Loucy (cell line): Measurements from ENCODE around the gene TMPRSS11D.

Source experiments
- CTCF ChIP-seq: fragments of 200-600 bp; sonication (generic); conservative IDR thresholded peaks from 2 replicates; pipeline ENCODE4 v1.5.1; 2014; ENCODE audit warnings: mild to moderate bottlenecking, antibody characterized with exemption, low read length
- EZH2phosphoT487 ChIP-seq: fragments of 200-600 bp; IDR thresholded peaks from 2 replicates; pipeline ENCODE4 v1.6.1; 2018; ENCODE audit warnings: antibody characterized with exemption, mild to moderate bottlenecking, moderate library complexity, borderline replicate concordance

GRCh38 chr4:67886281-67886680, 2.5 kb upstream of the TMPRSS11D start:
- no peak for TF ChIP-seq CTCF
- TF ChIP-seq EZH2phosphoT487 = no peak
